ENCODE measurements around the gene MOB3A.

DNA sequence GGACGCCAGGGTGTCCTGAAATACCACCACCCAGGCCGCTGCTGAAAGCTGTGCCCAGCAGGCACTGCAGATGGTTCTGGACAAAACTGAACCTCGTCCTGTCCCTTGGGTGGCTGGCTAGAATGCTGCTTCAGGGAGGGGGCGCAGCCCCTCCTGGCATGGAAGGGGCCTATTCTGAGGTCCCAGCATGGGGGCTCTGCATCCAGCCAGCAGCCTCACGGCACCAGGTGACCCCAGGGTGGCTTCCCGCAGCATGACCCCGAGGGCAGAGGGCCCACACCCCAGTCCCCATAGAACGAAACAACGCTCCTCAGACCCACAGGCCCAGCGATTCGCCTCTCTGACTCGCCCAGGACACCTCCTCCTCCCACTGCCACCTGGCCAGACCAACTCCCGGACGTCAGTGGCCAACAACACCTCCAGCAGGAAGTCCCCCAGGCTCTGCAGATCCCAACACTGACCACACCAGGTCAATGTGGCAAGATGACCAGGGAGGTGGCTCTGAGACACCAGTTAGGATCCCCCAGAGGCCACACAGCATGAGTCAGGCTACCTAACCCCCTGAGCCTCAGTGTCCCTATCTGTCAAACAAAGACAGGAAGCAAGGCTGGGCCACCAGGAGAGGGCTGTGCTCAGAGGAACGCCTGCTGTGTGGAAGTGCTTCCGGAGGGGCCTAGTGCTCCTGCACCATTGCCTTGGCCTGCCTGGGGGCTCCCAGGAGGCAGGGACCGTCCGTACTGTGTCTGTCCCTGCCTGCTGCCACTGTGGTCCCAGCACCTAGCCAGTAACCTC is 51.2 kb downstream of the MOB3A start:
- TF ChIP-seq, protein P1, sequence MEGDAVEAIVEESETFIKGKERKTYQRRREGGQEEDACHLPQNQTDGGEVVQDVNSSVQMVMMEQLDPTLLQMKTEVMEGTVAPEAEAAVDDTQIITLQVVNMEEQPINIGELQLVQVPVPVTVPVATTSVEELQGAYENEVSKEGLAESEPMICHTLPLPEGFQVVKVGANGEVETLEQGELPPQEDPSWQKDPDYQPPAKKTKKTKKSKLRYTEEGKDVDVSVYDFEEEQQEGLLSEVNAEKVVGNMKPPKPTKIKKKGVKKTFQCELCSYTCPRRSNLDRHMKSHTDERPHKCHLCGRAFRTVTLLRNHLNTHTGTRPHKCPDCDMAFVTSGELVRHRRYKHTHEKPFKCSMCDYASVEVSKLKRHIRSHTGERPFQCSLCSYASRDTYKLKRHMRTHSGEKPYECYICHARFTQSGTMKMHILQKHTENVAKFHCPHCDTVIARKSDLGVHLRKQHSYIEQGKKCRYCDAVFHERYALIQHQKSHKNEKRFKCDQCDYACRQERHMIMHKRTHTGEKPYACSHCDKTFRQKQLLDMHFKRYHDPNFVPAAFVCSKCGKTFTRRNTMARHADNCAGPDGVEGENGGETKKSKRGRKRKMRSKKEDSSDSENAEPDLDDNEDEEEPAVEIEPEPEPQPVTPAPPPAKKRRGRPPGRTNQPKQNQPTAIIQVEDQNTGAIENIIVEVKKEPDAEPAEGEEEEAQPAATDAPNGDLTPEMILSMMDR (optimal IDR thresholded peaks at IDR 0.05 in 1 of 3, IDR thresholded peaks at IDR 0.05 in 1 of 3, conservative IDR thresholded peaks at IDR 0.05 in 1 of 3; ENCODE audit: extremely low read depth in 1 of 3, insufficient read depth in 2 of 3, low read length in 3 of 3), result no peak
- no peak for TF ChIP-seq EZH2 (IDR thresholded peaks at IDR 0.05; ENCODE audit: low read length)
